NT2/D1 (cell line): Measurements from ENCODE around the gene PDE6H.

Source experiments
- DNase-seq: peaks from one replicate; pipeline ENCODE4 v3.0.0-alpha.2; 2011; ENCODE audit warnings: low read depth, low spot score
- H3K27me3 ChIP-seq: 2 replicates; pipeline ENCODE4 v1.6.0; 2011; ENCODE audit warnings: mild to moderate bottlenecking; ENCODE audit not compliant: insufficient read length, insufficient read depth
- H3K36me3 ChIP-seq: 2 replicates; pipeline ENCODE4 v1.6.1; 2011; ENCODE audit warnings: mild to moderate bottlenecking, low read length, mixed read lengths; ENCODE audit not compliant: insufficient read depth, insufficient read length
- H3K4me1 ChIP-seq: 2 replicates; pipeline ENCODE4 v1.5.1; 2011; ENCODE audit not compliant: insufficient read depth, insufficient read length
- H3K4me3 ChIP-seq: 2 replicates; pipeline ENCODE4 v1.5.1; 2011; ENCODE audit warnings: low read depth; ENCODE audit not compliant: insufficient read length
- H3K9ac ChIP-seq: 2 replicates; pipeline ENCODE4 v1.6.0; 2011; ENCODE audit warnings: low read depth; ENCODE audit not compliant: insufficient read length
- H3K9me3 ChIP-seq: 2 replicates; pipeline ENCODE4 v1.5.1; 2011; ENCODE audit warnings: mild to moderate bottlenecking, low read length; ENCODE audit not compliant: insufficient read depth
- SUZ12 ChIP-seq: IDR thresholded peaks from 2 replicates; pipeline ENCODE4 v1.6.1; 2011; ENCODE audit not compliant: insufficient read length, insufficient read depth; ENCODE audit errors: extremely low read depth
- YY1 ChIP-seq: IDR thresholded peaks from 2 replicates; pipeline ENCODE4 v1.6.1; 2011; ENCODE audit not compliant: insufficient read length, insufficient read depth
- ZNF274 ChIP-seq: IDR thresholded peaks from 2 replicates; pipeline ENCODE4 v1.6.1; 2011; ENCODE audit warnings: mild to moderate bottlenecking, low read depth, low read length

Gene PDE6H

DNA sequence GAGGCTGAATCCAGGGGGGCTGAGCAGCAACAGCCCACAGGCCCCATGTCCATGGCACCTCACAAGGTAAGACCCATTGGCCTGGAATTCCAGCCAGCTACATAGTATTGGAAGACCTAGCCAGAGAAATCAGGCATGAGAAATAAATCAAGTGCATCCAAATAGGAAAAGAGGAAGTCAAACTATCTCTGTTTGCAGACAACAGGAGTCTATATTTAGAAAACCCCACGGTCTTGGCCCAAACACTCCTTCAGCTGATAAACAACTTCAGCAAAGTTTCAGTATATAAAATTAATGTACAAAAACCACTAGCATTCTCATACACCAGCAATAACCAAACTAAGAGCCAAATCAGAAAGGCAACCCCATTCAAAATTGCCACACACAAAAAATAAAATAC lies 16.9 kb downstream of the PDE6H start:
- TF ChIP-seq ZNF274 (no peak), SUZ12 (no peak), YY1 (no peak)
- H3K36me3 ChIP-seq: no peaks in the 10 kb centered on the region
- H3K4me3 ChIP-seq: no peak overlapping the region
- no peaks in the 10 kb centered on the region for H3K9me3 ChIP-seq
- no peak for DNase-seq
- H3K9ac ChIP-seq: no peak overlapping the region
- no peaks in the 10 kb centered on the region for H3K27me3 ChIP-seq
- H3K4me1 ChIP-seq: no peaks in the 10 kb centered on the region

DNA sequence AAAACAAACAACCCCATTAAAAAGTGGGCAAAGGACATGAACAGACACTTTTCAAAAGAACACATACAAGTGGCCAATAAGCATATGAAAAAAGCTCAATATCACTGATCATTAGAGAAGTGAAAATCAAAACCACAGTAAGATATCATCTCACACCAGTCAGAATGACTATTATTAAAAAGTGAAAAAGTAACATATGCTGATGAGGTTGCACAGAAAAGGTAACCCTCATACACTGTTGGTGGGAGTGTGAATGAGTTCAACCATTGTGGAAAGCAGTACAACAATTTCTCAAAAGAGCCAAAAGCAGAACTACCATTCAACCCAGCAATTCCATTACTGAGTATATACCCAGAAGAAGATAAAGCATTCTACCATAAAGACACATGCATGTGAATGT lies 18.2 kb downstream of the PDE6H start:
- no peak overlapping the region for H3K9ac ChIP-seq
- TF ChIP-seq SUZ12 (no peak), YY1 (no peak), ZNF274 (no peak)
- no peaks in the 10 kb centered on the region for H3K27me3 ChIP-seq
- no peak for DNase-seq
- H3K4me3 ChIP-seq: no peak overlapping the region
- H3K4me1 ChIP-seq: no peaks in the 10 kb centered on the region
- no peaks in the 10 kb centered on the region for H3K36me3 ChIP-seq
- no peaks in the 10 kb centered on the region for H3K9me3 ChIP-seq

DNA sequence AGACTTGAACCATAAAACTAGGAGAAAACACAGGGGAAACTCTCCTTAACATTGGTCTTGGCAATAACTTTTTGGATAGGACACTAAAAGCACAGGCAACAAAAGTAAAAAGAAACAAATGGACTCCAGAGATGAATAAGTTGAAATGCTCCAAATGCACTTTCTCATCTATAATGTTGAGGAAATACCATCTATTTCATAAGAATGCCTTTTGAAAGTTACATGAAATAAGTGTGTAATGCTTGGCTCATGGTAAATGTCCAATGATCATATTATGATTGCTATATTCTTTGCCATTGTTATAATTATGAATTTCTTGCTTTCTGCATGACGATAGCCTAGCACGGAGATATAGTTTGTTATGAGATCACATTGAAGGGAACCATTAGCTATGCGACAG lies 19.8 kb downstream of the PDE6H start:
- Histone ChIP-seq H3K9ac (no peak overlapping the region), H3K27me3 (no peaks in the 10 kb centered on the region), H3K4me1 (no peaks in the 10 kb centered on the region), H3K36me3 (no peaks in the 10 kb centered on the region), H3K4me3 (no peak overlapping the region), H3K9me3 (no peaks in the 10 kb centered on the region)
- TF ChIP-seq ZNF274 (no peak), SUZ12 (no peak), YY1 (no peak)
- no peak for DNase-seq

DNA sequence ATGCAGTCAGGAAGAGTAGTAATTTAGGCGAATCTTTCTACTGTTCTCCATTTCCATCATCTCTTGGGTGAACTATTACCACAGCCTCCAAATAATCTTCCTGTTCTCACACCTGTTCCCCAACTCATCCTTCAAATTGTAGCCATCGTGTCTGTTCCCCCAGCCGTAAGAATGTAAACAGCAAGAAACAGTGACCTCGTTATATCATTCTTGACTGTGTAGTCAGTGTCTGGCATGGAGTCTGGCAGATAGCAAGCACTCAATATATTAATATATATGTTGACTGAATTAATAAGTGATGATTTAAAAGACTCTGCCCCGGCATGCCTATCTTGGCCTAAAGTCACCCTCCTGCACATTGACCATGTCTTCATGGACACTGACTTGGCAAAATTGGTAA lies 20.3 kb downstream of the PDE6H start:
- H3K4me1 ChIP-seq: no peaks in the 10 kb centered on the region
- H3K4me3 ChIP-seq: no peak overlapping the region
- no peaks in the 10 kb centered on the region for H3K36me3 ChIP-seq
- no peaks in the 10 kb centered on the region for H3K27me3 ChIP-seq
- no peak for TF ChIP-seq SUZ12
- no peak for DNase-seq
- no peak overlapping the region for H3K9ac ChIP-seq
- no peaks in the 10 kb centered on the region for H3K9me3 ChIP-seq

DNA sequence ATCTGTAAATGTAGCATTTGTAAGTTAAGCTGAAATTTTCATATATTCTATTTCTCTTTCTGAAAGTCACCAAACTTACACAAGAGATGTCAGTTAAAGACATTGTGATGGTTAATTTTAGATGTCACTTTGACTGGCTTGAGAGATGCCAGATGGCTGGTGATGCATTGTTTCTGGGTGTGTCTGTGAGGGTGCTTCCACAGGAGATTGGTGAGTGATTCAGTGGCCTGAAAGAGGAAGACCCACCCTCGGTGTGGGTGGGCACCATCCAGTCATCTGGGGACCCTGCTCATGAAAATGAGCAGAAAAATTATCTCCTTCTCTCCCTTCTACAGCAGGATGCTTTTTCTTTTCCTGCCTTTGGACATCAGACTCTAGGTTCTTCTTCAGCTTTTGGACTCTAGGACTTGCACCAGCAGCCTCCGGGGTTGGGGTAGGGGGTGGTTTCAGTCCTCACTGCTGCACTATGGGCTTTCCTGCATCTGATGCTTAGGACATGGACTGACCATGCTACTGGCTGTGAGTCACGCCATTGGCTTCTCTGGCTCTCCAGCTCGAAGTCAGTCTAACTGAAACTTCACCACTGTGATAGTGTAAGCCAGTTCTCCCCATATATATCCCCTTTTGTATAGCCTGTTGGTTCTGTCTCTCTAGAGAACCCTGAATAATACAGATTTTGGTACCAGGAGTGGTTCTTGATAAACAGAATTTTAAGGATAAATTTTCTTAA lies 20.9 kb downstream of the PDE6H start:
- H3K9me3 ChIP-seq: no peaks in the 10 kb centered on the region
- no peak for DNase-seq

DNA sequence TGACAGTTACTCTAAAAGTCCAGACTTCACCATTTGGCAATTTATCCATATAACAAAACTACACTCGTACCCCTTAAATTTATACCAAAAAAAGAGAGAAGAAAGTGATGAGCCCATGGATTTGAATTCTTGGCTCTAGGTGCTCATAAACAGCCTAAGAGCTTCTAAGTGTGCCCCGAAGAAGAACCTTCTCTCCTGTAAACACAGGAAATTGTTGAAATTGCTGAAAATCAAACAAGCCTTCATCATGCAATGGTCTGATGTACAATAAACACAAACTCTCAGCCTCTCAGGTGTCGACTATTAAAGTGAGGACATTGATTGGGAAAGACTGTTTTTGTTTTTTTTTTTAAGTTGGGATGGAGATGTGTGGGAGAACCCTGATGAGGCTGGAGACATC lies 21.8 kb downstream of the PDE6H start:
- no peaks in the 10 kb centered on the region for H3K27me3 ChIP-seq
- H3K9ac ChIP-seq: no peak overlapping the region
- TF ChIP-seq SUZ12 (no peak), ZNF274 (no peak), YY1 (no peak)

More for the DNA sequence above, 20.9 kb downstream of the PDE6H start:
- Histone ChIP-seq H3K9ac (no peak overlapping the region), H3K36me3 (no peaks in the 10 kb centered on the region), H3K4me1 (no peaks in the 10 kb centered on the region), H3K27me3 (no peaks in the 10 kb centered on the region), H3K4me3 (no peak overlapping the region)
- TF ChIP-seq SUZ12 (no peak), ZNF274 (no peak), YY1 (no peak)

DNA sequence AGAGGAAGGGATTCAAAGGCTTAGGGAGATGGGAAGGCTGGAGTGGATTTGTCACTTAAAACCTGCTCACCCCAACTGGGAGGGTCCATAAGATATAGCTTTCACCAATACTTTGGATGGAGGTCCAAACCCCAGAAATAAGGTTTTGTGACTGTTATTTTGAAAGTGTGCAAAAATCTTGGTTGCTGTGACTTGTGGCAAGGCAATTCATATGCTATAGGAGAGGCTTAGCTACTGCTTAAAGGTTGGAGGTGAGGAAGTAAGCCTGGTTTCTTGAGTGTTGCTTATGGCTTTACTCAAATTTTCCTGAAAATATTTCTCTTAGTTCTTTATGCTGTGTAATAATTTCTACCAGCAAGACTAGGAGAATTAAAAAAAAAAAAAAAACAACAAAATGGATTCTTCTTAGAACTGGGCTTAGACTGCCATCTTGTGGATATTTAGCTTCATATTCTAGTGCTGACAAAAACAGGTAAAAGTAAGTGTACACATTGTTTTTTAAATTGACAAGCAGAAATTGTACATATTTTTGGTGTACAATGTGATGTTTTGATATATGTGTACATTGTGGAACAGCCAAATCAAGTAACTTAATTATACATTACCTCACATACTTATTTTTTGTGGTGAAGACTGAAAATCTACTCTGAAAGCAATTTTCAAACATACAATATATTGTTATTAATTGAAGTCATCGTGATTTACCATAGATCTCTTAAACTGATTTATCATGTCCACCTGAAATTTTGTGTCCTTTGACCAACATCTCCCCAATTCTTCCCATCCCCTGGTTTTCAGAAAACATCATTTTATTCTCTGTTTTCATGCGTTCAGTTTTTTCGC lies 23.0 kb downstream of the PDE6H start:
- no peaks in the 10 kb centered on the region for H3K27me3 ChIP-seq
- H3K36me3 ChIP-seq: no peaks in the 10 kb centered on the region
- peak; percentile 70 for DNase-seq
- TF ChIP-seq SUZ12 (no peak), ZNF274 (no peak), YY1 (no peak)
- H3K4me3 ChIP-seq: no peak overlapping the region
- H3K9me3 ChIP-seq: no peaks in the 10 kb centered on the region
- no peak overlapping the region for H3K9ac ChIP-seq
- no peaks in the 10 kb centered on the region for H3K4me1 ChIP-seq

More for the DNA sequence above, 21.8 kb downstream of the PDE6H start:
- no peak for DNase-seq
- Histone ChIP-seq H3K36me3 (no peaks in the 10 kb centered on the region), H3K4me1 (no peaks in the 10 kb centered on the region), H3K9me3 (no peaks in the 10 kb centered on the region), H3K4me3 (no peak overlapping the region)
